ENCODE measurements around the gene SPAG6.

Gene SPAG6

DNA sequence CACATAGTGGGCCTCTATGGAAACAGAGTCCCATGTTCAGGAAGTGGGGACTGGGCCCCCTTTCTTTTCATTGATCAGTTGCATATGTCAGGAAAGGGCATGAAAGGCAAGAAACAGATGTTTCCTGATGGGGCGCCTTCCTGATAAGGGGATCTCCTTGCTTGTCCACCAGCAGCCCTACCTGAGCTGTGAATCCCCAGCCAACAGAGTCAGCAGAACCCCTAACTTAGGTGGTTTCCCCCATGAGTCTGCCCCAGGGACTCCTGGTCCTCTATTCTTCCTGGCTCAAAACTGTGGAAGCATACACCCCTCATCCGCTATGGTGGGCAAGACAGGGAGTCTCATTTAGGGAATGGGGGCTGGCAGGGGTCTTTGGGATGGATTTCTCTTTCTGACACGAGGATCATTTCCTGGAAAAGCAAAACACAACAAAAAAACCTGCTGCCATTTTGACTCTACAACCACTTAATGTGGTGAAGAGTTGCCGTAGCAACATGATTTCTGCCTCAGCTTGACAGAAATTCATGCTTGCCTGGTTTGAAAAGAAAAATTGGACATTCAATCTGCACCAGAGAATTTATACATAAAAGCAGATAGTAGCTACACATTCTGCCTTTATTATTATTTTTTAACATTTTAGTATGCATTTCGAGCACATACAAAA, 119.8 kb downstream of the SPAG6 start:
- no peak for DNase-seq

DNA sequence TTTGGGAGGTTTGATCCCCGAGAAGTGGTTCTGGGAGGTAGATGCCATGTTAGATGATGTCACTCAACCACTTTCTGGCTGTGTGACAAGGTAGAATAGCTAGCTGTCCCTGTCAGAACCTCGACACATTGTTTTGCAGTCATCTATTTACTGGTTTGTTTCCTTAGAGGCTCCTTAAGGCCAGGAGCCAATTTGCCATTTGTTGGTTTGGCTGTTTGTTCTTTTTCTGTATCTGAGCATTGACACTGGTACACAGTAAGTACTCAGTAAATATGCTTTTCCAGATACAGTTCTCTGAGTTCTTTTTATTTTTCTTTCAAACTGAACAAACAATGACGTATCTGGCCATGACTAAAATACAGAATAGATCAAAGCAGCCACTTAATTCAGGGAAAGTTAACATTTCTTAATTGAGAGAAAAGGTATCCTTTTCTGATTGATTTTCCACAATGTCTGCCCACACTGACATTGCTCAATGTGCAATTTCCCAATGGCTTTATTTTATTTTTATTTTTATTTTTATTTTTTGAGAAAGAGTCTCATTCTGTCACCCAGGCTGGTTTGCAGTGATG, 121.6 kb downstream of the SPAG6 start:
- DNase-seq = no peak

Measured in activated naive CD4-positive, alpha-beta T cell treated with anti-CD3 and anti-CD28 coated beads, Interleukin-2, amount 50 U/mL, for 16 hours (primary cell).